GM21619 (cell line): ENCODE measurements around the gene ZFTA.

Experiments
- ATAC-seq: cut with Tn5 transposase; IDR thresholded peaks from one replicate; pipeline ENCODE4 v1.9.1; 2021; ENCODE audit not compliant: unreplicated experiment

Gene ZFTA

DNA sequence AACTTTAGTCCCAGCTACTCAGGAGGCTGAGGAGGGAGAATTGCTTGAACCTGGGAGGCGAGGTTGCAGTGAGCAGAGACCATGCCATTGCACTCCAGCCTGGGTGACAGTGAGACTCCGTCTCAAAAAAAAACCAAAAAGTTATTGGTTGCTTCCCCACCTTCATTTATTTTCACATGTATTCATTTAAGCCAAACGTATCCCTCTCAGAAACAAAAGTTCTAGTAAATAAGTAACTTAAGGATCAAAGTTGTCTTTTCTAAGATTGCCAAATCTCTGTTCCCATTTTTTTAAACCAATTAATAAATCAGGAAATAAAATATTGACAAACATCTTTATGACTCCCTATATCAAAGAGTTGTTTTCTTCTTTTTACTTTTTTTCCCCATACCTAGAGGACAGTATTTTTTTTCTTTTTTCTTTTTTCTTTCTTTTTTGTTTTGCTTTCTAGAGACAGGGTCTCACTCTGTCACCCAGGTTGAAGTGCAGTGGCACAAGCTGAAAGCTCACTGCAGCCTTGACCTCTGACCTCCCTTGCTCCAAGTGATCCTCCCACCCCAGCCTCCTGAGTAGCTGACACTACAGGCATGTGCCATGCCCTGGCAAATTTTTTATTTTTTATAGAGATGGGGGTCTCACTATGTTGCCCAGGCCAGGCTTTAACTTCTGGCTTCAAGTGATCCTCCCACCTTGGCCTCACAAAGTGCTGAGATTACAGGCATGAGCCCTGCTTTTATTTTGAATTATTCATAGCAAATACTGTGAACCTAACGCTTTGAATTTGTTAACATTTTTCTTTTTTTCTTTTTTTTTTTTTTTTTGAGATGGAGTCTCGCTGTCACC lies 11.4 kb downstream of the ZFTA start:
- ATAC-seq: no peak

DNA sequence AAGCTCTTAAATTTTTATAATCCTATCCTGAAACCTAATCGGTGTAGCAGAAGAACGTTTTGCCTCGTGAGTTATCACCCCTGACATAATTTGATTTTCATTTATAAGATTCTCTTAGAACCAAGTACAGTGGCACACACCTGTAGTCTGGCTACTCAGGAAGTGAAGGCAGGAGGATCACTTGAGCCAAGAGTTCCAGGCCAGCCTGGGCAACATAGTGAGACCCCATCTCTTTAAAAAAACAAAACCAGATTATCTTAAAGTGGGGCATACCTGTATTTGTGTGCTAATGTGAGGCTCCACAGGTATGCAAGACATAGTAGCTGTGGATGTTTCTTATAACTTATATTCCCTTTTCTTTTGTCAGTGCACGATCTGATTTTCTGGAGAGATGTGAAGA lies 19.0 kb downstream of the ZFTA start:
- no peak for ATAC-seq

- no peak for ATAC-seq
Measured at GRCh38 chr11:63747011-63747410, 21.6 kb downstream of the ZFTA start.

- no peak for ATAC-seq
Measured at GRCh38 chr11:63745304-63746170, 23.0 kb downstream of the ZFTA start.

DNA sequence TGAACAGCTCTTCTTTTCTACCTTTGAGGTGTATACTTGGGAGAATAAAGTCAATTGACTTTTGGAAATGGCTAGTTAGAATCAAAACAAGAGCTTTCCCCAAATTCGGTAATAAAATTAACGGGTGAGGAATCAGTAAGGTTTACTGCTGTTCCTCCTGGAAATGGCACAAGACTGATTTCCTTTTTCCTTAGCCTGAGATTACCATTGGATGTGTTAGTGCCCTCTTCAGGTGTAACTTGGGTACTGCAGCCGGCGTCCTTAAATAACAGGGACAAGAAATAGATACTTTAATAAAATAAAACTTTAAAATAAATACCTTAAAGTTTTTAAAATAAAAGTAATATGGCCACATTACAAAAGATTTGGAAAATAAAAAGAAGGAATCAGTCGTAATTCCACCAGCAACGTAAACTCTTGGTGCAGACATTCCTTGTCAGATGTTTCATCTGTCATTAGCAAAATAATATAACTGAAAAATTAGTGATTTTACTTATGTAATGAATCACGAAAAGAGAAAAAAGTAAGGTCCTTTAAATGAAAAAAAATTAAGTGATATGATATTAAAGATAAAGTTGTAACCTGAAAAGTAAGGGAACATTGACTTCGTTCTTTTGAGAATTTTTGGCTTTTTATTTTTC lies 29.7 kb downstream of the ZFTA start:
- ATAC-seq: no peak

DNA sequence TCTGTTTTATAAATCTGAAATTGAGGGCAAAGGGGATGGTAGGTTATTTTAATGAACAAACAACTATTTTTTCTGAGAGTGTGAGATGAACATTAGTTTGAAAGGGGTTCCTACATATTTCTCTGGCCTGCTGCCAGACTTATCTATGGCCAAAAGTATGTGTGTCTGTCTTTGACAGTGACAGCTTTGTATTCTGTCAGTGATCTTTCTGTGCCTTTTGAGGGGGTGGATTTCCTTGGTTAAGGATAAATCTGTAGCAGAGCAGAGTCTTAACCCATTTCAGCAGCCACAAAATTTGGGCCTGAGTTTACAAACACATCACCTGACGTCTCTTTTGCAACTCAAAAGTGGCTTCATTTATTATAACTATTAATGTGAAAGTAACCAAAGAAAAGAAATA lies 30.9 kb downstream of the ZFTA start:
- ATAC-seq: no peak

DNA sequence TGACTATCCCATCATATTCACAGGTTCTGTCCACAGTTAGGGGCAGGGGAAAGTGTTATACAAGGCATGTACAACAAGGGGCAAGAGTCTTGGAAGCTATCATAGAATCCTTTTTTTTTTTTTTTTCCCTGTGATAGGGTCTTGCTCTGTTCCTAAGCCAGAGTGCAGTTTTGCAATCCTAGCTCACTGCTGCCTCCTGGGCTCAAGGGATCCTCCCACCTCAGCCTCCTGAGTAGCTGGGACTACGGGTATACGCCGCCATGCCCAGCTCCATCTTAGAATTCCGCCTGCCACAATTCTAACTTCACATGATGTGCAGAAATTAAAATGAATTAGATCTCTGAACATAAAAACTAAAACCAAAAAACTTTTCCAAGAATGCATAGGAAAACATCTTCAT lies 31.7 kb downstream of the ZFTA start:
- no peak for ATAC-seq

DNA sequence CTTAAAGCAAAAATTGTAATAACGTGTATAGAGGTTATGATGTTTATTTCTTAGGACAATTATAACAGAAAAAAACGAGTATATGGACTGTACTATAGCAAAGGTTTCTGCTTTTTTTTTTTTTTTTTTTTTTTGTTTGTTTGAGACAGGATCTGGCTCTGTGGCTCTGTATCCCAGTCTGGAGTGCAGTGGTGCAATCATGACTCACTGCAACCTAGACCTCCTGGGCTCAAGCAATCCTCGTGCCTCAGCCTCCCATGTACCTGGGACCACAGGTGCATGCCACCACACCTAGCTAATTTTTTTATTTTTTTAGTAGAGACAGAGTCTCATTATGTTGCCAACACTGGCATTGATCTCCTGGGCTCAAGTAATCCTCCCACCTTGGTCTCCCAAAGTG lies 39.2 kb downstream of the ZFTA start:
- no peak for ATAC-seq

DNA sequence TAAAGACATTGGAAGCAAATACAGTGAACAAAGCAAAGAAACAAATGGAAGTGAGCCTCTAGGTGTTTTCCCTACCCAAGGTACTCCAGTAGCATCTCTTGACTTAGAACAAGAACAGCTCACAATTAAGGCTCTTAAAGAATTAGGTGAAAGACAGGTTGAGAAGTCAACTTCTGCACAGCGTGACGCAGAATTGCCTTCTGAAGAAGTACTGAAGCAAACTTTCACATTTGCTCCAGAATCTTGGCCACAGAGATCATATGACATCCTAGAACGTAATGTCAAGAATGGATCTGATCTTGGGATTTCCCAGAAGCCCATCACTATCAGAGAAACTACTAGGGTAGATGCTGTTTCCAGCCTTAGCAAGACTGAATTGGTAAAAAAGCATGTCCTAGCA lies 48.0 kb downstream of the ZFTA start:
- ATAC-seq: no peak

DNA sequence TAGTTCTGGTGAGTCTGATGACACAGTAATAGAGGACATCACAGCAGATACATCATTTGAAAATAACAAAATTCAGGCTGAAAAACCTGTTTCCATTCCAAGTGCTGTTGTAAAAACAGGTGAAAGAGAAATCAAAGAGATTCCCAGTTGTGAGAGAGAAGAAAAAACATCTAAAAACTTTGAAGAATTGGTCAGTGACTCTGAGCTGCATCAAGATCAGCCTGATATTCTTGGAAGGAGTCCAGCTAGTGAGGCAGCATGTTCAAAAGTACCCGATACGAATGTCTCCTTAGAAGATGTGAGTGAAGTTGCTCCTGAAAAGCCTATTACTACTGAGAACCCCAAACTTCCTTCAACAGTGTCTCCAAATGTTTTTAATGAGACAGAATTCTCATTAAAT lies 48.6 kb downstream of the ZFTA start:
- no peak for ATAC-seq

DNA sequence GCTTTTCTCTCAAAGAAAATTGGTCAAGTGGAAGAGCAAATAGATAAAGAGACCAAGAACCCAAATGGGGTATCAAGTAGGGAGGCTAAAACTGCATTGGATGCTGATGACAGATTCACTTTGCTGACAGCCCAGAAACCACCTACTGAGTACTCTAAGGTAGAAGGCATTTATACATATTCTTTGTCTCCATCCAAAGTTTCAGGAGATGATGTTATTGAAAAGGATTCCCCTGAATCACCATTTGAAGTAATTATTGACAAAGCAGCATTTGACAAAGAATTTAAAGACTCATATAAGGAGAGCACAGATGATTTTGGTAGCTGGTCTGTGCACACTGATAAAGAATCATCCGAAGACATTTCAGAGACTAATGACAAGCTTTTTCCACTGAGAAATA lies 49.6 kb downstream of the ZFTA start:
- ATAC-seq: no peak
